LoVo (cell line): ENCODE results near the gene PALD1.
"Not testable (repeated sequence)": the region's sequence is repeated elsewhere in the genome, so short reads cannot be mapped to it uniquely, and the experiment has no call there.

Source experiments
- DNase-seq: peaks from one replicate; pipeline ENCODE4 v3.0.0-alpha.2; 2016; ENCODE audit warnings: low spot score

The PALD1 gene

DNA sequence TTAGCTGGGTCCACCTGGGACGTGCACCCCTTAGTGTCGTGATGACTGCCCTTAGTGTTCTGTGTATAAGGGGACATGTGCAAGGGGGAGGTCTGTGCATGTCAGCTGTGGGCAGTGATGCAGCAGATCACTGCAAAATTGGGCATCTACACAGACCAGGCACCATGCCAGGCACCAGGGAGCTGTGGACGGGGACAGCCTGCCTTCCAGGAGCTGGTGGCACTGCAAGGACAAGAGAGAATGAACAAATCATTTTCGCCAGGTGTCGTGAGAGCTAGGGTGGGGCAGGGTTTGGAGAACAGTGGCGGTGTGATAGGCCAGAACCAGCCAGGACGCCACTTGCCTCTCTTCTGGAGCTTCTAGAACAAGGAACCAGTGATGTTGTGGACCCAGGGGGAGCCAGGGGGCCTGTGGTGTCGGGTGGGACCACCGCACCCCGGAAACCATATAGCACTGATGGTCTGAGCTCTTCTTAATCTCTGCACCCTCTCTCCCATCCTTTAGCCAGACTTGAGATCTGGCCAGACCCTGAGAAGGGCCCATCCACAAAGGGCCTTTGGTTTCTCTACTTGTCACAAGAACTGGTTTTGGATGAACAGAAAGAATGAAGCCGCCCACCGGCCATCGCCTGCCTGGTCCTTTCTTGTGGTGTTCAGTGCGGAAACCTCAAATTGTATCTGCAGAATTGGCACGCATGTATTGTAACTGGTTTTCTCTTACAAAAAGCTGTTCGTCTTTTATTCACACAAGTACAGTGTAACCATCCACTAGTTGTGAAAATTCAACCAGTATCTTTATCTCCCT is 93.3 kb downstream of the PALD1 start:
- no peak for DNase-seq

DNA sequence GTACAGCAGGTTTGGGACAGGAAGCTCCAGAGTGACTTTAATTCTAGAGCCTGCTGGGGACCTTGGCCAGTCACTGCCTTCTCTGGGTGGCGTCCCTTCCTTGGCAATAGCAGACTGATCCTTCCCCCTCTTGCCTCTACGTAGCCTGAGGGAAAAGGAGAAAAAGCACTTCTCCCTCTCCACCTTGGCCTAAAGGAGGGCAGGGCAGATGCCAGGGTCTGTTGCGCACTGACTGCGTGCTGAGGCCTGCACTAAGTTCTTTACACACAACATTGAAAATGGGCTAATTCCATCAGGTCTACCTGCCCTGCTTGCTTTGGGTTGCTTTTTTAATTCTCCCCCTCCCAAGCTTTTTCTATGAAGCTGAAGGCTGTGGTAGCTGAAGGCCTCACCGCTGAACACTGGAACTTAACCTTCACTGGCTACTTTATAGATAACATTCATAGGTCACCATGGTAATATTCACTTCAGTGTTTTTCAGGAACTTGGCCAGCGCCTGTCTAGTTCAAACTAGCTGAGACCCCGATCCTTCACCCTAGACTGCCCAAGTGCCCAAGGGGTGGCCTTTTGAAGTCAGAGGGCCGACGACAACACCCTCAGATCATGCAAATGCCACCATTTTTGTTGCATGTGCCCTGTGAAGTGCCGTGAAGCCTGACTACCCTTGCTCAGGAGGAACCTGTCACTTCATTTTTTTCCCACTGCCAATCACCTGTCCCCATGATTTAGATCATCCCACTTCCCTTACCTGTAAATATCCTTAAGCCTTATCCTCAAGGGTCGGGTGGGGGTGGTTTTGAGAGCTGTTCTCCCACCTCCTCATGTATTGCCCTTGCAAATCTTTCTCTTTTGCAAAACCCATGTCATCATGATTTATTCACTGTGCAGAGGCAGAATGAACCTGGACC is 95.3 kb downstream of the PALD1 start:
- no peak for DNase-seq

DNA sequence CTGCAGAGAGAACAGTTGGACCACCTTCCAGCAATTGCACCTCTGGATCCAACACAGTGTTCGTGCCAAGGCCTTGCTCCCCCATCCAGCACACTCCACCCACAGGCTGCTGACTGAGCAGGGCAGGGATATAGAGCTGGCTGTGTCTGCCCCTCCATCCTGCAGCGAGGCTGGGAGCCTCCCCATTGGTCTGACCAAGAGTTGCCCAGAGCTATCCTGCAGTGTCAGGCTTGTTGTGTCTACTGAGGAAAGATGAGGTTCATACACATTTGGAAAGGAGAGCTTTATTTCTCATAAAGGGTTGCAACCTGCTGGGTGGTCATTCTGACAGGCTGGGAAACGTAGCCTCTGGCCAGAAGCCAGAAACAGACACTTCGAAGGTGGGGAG is 96.9 kb downstream of the PALD1 start:
- no peak for DNase-seq

DNA sequence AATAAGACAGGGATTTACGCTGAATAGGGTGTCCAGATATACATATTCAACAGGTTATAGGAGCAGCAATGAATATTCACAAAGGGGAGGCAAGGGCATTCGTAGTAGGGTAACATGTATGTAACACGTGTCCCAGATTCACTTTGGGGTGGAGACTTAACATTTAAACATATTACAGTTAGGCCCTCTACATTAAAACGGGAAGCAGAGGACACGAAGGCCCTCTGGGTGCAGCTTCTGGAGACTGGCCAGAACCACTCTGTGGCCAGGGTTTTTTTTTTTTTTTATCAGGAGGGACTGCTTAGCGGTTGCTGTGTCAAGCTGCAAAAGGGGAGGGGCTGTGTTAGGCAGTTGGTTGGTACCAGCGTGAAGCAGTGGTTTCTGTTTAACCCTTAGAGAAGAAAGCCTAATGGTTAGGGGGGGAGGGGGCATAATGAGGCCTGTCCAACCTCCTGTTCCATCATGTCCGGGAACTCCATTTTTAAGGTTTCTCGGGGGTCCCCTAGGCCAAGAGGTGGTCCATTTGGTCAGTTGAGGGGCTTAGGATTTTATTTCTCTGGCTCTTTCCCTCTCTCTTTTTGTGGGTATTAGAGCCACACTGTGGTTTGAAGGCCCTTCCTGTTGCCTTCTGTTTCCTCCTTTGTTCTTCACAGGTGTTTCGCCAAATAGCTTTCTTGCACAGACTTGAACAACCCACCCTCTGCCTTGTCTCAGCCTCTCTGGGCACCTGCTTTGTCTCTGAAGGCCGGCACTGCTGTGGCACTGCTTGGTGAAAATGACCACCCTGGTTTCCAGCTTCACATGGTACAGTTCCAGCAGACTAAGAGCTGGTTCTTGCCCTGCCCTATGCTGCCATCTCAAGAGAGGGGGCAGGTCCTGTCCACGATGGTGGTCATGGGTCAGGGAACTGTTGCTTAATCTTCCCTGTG is 97.6 kb downstream of the PALD1 start:
- peak; percentile 58 for DNase-seq

DNA sequence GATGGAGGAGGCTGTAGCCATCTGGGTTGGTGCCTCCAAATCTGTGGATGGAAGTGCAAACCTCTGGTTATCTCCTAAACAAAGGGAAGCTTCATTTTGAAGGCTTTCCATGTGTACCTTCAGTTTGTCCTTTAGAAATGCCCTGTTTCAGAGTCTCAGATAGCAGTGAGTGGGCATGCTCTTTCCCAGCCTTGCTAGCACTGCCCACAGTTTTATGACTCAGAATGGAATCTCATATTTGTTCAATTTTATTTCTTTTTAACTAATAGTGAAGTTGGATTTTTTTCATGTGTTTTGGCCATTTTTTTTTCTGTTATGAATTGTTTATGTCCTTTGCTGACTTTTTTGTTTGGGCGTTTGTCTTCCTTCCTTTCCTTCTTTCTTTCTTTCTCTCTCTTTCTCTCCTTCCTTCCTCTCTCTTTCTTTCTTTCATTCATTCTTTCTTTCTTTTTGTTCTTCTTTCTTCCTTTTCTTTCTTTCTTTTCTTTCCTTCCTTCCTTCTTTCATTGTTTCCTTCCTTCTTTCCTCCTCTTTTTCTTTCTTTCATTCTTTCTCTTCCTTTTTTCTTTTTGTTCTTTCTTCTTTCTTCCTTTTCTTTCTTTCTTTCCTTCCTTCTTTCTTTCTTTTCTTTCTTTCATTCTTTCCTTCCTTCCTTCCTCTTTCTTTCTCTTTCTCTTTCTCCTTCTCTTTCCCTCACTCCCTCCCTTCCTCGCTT is 98.4 kb downstream of the PALD1 start:
- no peak for DNase-seq

DNA sequence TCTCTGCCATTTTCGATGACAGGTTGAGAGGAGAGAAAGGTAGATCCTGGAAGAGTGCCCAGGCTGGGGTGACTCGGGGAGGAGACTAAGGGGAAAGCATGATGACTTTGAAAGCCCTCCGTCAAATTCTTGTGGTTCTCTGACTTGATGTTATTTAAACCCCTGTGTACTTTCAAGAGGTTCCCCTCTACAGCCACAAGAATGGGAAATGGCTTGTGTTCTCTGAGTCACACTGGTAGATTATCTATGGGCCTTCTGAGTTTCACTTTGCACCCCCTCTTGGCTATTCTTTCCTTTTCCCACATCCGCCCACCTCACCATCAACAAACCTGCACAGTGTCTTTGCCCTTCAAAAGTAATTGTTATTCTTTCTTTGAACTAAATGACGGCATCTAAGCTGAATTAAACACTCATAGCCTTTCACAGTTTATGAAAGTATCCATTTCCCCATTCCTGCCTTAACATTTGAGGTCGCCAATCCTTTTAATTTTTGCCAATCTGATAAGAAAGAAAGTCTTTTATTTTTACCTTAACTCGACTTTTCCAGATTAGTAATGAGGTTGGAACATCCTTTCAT is 99.9 kb downstream of the PALD1 start:
- peak; percentile 64 for DNase-seq

DNA sequence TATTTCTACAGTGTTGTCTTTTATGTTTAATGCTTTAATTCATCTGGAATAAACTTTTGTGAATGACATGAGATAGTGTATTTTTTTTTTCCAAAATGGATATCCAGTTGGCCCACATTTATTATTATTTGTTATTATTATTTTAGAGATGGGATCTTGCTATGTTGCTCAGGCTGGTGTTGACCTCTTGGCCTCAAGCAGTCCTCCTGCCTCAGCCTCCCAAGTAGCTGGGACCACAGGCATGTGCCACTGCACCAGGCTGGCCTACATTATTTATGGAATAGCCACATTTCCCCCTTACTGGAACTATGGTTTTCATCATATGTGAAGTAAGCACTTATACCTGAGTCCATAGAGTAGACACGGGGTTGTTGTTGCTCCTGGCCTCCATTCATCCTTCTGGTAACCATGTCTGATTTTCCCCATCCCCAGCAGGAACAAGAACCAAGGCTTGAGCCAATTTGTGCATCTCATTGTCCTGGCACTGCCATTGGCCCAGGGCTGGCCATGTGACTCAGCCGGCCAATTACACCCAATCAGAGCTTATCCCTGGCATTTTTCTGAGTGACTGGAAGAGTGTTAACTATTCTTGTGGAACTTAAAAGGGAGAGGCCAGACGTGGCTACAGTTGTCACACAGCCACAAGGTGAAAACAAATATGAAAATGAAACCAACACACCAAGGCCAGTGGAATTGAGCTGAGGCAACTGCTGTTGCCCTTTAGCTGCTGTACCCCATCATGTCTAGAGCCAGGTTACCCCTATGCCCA is 100.9 kb downstream of the PALD1 start:
- no peak for DNase-seq

DNA sequence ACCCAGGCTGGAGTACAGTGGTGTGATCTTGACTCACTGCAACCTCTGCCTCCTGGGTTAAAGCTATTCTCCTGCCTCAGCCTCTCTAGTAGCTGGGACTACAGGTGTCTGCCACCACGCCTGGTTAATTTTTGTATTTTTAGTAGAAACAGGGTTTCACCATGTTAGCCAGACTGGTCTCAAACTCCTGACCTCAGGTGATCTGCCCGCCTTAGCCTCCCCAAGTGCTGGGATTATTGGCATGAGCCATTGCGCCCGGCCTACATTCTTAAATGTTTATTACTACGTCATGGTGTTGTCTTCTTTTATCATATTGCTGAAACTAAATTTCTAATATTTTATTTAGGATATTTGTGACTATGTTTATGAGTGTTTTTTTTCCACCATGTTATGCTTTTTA is 102.6 kb downstream of the PALD1 start:
- DNase-seq: not testable (repeated sequence)

DNA sequence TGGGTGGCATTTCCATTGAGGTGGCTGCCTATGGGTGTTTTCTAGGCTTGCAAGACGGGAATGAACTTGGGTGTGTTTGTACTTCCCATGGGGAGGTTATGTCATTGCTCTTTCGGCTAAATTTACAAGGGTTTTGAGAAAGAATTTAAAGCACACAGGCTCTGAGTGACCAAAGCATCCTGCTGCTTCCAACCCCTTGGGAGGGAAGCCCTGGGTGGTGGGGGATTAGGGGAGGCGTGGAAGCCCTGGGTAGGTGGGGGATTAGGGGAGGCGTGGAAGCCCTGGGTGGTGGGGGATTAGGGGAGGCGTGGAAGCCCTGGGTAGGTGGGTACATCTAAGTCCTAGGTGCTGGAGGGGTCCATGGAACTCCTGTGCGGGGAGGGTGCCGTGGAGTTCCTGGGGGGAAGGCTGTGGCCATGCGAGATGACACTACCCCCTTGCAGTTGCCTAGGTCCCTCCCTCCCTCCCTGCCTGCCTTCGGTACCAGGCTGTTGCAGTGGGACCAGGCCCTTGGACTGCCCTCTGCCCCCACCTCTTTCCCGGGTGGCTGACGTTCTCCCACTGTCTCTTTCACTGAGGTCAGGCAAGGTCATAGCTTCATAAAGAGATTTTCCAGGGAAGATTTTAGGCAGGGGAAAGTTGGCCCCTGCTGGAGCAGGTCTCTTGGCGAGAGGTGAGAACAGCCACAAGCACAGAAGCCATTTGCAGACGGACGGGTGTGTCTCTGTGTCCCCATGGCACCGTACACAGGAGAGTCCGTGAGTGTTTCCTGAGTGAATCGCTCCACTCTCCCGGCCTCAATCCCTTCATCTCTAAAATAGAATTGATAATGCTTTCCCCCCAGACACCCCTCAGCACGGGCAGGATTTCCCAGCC is 104.5 kb downstream of the PALD1 start:
- no peak for DNase-seq

DNA sequence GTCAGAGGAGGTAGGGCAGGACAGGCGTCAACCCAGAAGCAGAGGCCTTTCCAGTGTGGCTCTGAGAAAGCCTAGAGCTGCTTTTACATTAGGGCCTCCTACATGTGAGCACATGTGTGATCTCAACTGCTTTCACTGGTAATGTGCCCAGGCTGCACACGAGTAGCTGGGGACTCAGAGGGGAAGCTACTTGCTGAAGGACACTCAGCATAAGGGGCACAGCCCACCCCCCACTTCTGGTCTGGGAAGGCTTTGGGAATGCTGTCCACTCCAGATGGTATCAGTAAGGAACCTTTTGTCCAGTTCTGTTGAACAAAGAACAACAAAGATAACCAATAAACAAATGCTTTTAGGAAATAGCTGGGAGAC is 105.1 kb downstream of the PALD1 start:
- no peak for DNase-seq

DNA sequence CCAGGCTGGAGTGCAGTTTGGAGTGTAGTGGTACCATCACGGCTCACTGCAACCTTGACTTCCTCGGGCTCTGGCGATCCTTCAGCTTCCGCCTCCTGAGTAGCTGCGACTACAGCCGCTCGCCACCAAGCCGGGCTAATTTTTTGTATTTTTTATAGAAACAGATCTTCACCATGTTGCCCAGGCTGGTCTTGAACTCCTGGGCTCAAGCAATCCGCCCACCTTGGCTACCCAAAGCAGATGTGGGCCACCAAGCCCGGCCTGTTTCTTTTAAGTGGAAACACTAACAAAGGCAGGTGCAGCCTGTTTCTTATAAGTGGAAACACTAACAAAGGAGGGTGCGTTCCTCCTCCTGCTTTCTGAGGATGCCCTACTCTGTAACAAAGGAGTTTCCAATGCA is 105.8 kb downstream of the PALD1 start:
- no peak for DNase-seq

DNA sequence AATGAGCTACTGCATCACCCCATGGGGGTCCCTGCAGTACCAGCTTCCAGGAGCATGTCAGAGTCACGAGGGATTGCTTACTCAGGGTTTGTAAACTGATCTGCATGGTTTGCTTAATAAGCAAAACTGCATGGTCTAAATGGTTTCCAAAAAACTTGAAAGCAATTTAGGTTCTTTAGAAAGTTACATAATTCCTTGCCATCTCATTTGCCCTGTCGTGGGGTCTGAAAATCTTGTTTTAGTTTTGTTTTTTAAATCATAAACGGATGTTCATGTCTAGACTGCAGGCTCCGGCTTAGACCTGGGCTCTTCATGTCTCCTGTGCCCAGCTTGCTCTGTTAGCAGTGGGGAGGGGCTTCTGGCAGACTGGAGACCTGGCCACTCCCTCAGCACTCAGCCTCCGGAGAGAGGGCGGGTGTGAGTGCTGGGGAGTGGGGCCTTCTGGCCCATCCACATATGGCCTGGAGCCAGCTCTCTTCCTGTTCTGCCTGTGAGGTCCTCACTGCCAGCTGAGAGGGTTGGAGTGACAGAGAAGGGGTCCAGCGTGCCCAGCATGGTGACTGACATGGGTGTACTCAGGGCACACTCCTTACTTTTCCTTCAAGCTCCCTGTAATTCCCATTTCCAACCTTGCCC is 106.5 kb downstream of the PALD1 start:
- DNase-seq: no peak

DNA sequence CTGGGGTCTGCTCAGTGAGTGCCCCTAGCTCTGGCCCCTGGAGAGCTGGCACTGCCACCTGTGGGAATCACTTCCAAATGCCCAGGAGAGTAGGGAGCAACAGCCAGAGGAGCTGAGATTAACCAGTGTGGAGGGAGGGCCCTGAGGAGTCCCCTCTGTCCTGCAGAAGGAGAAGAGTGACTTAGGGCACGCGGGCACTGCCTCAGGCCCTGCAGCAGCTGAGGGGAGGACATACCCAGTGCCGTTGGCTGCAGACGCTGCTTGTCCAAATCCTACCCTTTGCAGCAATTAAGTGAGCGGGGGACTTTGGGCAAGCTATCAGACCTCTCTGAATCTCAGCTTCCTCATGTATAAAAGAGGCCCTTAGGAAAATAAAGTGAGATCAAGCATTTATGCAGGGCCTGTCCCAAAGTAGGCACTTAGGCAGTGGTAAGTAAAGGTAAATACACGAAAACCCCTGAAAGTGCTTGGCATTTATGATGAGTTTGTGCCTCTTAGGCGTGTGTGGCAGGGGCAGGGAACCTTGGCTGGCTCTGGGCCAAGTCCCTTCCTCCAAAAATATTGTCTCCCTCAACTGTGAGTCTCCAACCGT is 107.1 kb downstream of the PALD1 start:
- no peak for DNase-seq

DNA sequence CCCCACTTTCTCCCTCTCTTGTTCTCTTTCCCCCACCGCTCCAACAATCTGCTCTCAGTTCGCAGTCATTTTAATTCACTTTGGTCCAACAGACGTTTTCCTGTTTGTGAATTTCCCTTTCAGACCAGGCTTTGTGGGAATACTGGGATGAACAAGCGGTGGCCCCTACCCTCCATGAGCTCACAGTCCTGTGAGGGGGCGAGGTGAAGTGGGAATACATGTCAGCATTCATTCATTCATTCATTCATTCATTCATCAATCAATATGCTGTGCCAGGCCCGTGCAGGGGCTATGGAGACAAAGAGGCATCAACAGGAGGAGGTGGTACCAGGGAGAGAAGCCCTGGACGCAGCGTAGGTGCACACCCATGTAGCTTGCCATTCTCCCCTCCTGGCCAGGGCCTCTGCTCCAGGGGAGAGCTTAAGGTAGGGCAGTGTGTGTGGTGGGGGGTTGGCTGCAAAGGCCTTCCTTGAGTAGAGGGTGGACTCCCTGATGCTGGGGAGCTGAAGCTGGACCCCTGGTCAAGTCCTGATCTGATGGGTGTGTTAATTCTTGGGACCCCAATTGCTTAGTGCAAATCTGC is 107.9 kb downstream of the PALD1 start:
- no peak for DNase-seq

DNA sequence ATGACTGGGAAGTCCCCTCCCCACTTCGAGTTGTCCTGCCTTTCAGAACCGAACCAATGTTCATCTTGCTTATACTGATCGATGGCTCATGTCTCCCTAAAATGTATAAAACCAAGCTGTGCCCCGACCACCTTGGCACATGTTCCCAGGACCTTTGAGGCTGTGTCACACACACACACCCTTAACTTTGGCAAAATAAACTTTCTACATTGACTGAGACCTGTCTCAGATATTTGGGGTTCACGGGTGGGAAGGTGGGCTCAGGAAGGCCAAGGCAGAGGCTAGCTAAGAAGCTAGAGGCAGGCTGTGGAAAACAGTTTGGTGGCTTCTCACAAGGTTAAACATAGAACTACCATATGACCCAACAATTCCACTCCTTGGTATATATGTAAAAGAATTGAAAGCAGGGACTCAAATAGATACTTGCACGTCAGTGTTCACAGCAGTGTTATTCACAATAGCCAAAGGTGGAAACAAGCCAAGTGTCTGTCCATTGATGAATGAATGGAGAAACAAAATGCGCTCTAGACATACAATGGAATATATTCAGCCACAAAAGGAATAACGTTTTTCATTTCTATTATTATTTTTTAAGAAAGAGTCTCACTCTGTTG is 108.6 kb downstream of the PALD1 start:
- no peak for DNase-seq

DNA sequence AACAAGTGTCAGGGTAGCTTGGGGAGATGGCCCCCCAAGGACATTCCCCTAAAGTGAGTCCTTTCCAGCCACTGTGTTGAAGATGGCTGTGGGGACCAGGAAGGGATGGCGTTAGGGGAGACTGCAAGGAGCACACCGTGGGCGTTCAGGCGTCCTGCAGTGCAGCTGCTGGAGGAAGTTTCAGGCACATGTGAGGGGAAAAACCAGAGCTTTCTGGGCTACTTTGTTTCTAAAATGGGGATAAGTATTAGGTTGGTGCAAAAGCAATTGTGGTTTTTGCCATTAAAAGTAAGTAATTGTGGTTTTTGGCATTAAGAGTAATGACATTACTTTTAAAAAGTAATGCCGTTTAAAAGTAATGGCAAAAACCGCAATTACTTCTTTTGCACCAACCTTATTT is 109.7 kb downstream of the PALD1 start:
- DNase-seq: no peak

DNA sequence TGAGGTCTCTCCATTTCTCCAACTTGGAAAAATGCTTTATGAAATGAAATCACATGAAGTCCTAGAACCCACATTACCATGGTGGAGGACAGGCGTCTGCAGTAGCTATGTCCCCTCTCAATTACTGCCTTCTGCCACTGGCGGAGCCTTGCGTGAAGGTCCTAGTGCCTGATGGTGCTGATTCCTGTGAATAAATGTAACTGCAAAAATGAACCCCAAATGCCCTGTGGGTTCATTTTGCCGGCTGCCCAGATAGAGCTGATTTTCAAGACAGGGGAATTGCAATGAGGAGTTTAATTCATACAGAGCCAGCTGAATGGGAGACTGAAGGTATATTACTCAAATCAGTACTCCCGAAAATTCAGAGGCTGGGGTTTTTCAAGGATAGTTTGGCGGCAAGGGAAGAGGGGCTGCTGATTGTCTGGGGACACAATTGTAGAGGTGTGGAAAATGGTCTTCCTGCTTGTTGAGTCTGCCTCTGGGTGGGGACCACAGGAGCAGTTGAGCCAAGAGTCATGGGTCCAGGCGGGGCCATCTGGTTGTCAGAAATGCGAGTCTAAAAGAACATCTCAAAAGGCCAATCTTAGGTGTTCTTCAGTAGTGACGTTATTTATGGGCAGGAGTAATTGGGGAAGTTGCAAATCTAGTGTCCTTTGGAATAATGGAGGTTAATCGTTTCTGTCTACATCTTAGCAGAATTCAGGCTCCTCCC is 110.4 kb downstream of the PALD1 start:
- no peak for DNase-seq
